Measurements from ENCODE around the gene SHQ1.
"Not testable (repeated sequence)": the region's sequence is repeated elsewhere in the genome, so short reads cannot be mapped to it uniquely, and the experiment has no call there.

SHQ1 gene

DNA sequence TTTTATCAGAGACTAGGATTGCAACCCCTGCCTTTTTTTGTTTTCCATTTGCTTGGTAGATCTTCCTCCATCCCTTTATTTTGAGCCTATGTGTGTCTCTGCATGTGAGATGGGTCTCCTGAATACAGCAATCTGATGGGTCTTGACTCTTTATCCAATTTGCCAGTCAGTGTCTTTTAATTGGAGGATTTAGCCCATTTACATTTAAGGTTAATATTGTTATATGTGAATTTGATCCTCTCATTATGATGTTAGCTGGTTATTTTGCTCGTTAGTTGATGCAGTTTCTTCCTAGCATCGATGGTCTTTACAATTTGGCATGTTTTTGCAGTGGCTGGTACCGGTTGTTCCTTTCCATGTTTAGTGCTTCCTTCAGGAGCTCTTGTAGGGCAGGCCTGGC, 134.1 kb downstream of the SHQ1 start:
- not testable (repeated sequence) for DNase-seq (ENCODE audit: low spot score)

DNA sequence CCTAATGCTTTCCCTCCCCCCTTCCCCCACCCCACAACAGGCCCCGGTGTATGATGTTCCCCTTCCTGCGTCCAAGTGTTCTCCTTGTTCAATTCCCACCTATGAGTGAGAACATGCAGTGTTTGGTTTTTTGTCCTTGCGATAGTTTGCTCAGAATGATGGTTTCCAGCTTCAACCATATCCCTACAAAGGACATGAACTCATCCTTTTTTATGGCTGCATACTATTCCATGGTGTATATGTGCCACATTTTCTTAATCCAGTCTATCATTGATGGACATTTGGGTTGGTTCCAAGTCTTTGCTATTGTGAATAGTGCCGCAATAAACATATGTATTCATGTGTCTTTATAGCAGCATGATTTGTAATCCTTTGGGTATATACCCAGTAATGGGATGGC, 137.8 kb downstream of the SHQ1 start:
- not testable (repeated sequence) for DNase-seq (ENCODE audit: low spot score)

DNA sequence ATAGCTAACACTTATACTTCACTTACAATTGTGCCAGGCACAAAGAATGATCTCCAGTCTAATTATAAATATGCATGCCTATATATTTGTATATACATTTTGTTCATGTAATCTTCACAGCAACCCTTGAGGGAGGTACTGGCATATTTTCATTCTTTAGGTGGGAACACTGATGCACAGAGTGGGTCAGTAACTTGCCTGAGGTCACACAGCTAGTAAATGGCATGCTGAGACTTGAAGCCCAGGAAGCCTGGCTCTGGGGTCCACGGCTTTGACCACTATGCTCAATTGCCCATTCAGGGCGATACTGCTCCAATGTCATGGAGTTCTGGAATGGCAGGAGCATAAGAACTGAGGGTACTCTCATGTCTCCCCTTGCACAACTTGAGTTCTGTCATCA, 139.8 kb downstream of the SHQ1 start:
- DNase-seq (ENCODE audit: low spot score) = no peak

DNA sequence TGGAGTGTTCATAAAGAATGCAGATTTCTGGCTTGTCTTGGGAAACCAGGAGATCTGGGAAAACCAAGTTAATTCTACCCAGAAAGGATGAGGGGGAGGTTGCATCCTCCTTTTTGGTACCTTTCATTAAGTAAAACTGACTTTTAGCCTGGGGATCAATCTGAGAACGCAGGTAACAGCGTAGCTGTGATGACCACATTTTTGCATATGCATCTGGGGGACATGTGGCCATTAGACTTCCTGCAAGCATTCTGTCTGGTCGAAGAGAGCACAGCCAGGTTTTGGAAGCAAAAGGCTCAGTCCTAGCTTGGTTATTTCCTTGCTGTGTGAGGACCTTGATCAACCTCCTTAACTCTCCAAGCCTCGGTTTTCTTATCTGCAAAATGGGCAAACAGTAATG, 145.2 kb downstream of the SHQ1 start:
- DNase-seq (ENCODE audit: low spot score) = no peak

DNA sequence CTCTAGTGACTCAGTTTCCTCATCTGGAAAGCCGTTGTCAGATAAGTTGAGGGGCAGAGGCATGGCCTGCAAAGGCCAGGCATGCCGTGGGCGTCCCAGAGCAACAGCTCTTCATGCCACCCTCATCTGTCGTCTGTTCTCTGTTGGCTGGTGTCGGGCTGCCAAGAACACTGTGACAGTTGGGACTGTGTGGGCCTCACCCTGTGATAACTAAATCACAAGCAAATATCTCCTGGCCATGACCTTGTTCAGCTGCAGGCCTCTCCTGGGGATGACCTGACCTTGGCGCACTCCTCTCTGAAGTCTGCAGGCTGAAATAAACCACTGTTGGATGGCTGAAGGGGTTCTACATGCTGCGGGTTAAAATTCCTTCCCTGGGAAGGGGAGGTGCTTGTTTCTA, 145.9 kb downstream of the SHQ1 start:
- DNase-seq (ENCODE audit: low spot score) = no peak

DNA sequence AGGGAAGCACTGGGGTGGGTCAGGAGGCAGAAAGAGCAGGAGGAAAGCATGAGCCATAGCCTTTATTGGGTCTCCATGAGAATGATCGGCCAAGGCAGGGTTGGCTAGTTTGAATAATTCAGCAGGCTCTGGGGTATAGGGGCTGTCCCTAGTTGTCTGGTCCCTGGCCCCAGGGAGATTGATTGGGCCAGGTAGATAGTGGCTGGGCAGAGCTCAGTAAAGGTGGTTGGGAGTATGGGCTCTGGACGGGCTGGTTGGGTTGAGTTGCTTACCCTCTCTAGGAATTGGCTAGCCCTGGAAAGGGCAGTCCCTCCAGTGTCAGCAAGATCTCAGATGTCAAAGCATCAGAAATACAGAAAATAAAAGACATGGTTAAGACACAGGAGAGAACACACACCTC, 148.1 kb downstream of the SHQ1 start:
- no peak for DNase-seq (ENCODE audit: low spot score)

DNA sequence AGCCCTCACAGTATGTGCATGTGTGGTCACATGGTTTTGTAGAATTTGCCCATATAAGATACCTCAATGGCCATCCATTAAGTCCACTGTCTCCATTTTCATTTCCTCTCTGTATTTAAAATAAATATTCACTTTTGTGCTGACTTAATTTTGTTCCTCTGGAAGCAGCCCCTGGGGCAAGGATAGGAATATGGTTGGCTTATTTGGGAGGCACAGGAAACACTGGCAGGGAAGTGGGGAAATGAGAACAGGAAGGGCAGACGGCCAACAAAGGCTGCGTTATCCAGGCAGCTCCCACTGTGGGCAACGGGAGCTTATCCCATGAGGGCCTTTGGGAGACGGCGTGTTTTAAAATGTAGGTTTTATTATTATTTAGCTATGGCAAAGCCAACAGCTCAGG, 148.6 kb downstream of the SHQ1 start:
- DNase-seq (ENCODE audit: low spot score) = no peak
